ENCODE data around the gene PHKG1.
"Not testable (repeated sequence)": the region's sequence is repeated elsewhere in the genome, so short reads cannot be mapped to it uniquely, and the experiment has no call there.

PHKG1 gene

GRCh38 chr7:56092789-56093531 is at the start of gene PHKG1:
Gene PHKG1, minus strand, starts transcription at chr7:56092952. Its CDS starts 4,011 bp downstream, at chr7:56088941.
- peak; percentile 74 for DNase-seq

- DNase-seq: not testable (repeated sequence)
Measured at GRCh38 chr7:56131062-56131461, 38.3 kb upstream of the PHKG1 start.

- peak; percentile 81 for DNase-seq
Measured at GRCh38 chr7:56127241-56127975, 34.7 kb upstream of the PHKG1 start.

DNA sequence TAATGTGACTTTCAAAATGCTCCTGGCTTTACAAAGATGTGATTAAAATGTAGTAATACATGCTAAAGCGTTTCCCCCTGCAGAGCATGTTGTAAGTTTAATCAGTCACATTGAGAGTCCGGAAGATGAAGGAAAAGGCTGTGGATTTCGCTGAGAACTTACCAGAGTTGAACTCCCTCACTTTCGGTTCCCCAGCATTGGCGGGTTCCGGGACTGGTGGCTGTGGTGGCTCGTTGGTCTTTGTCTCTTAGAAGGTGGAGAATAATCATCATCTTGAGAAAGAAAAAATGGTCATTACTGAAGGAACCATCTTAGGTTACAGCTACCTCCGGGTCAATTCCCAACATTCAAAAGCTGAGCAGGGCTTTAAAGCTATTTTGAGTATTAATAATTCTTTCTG is 33.1 kb upstream of the PHKG1 start:
- peak; percentile 61 for DNase-seq

GRCh38 chr7:56124981-56125380 is 32.2 kb upstream of the PHKG1 start:
- no peak for DNase-seq

GRCh38 chr7:56121440-56121839 is 28.7 kb upstream of the PHKG1 start:
- no peak for DNase-seq

GRCh38 chr7:56115852-56116538 is 23.2 kb upstream of the PHKG1 start, which contains the start of gene NUPR2:
Gene NUPR2, minus strand, starts transcription at chr7:56116417. Its CDS starts 103 bp downstream, at chr7:56116314.
- no peak for DNase-seq

DNA sequence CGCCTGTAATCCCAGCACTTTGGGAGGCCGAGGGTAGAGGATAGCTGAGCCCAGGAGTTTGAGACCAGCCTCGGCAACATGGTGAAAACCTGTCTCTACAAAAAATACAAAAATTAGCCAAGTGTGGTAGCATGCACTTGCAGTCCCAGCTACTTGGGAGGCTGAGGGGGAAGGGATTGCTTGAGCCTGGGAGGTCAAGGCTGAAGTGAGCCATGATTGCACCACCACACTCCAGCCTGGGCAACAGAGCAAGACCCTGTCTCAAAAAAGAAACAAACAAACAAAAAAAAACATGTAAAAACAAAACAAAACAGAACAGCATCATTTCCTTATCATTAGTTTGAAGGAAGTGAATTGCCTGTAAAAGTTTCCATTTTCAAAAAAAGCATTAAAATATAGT is 19.5 kb upstream of the PHKG1 start:
- not testable (repeated sequence) for DNase-seq

- DNase-seq: peak; percentile 85
Measured at GRCh38 chr7:56110611-56111010, 17.9 kb upstream of the PHKG1 start.

- no peak for DNase-seq
Measured at GRCh38 chr7:56107954-56108258, 15.2 kb upstream of the PHKG1 start.

- peak; percentile 100 for DNase-seq
Measured at GRCh38 chr7:56106108-56107073, 13.6 kb upstream of the PHKG1 start, which contains the start of gene CHCHD2. Gene CHCHD2, minus strand, starts transcription at chr7:56106476. Its CDS starts 63 bp downstream, at chr7:56106413.

DNA sequence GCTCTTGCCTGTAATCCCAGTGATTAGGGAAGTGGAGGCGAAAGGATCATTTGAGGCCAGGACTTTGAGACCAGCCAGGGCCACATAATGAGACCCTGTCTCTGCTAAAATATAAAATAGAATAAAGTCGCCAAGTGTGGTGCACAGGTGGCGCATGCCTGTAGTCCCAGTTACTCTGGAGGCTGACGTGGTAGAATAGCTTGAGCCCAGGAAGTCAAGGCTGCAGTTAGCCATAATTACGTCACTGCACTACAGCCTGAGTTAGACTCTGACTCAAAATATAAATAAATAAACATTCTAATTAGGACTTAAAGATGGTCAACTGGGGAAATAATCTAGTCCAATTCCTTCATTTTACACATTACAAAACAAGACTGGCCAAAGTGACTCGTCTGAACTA is 12.8 kb upstream of the PHKG1 start:
- peak; percentile 79 for DNase-seq

DNA sequence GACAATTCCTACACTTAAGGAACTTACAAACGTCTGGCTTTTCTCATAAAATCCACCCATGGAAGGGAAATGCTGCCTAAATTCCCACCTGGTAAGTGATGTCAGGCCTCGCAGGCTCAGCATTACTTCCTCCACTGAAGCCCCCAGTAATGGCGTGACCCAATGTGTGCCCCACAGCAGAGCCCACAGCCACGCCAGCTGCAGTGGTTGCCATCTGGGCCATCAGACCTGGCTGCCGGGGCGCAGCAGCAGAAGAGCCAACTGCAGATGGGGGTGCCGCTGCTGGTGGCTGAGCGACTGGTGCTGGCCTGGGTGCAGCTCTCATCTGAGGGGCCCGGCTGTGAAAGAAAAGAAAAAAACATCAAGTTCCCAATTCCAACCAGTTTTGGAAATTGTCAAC is 11.4 kb upstream of the PHKG1 start:
- DNase-seq: not testable (repeated sequence)

GRCh38 chr7:56099653-56100052 is 6.9 kb upstream of the PHKG1 start:
- peak; percentile 49 for DNase-seq

DNA sequence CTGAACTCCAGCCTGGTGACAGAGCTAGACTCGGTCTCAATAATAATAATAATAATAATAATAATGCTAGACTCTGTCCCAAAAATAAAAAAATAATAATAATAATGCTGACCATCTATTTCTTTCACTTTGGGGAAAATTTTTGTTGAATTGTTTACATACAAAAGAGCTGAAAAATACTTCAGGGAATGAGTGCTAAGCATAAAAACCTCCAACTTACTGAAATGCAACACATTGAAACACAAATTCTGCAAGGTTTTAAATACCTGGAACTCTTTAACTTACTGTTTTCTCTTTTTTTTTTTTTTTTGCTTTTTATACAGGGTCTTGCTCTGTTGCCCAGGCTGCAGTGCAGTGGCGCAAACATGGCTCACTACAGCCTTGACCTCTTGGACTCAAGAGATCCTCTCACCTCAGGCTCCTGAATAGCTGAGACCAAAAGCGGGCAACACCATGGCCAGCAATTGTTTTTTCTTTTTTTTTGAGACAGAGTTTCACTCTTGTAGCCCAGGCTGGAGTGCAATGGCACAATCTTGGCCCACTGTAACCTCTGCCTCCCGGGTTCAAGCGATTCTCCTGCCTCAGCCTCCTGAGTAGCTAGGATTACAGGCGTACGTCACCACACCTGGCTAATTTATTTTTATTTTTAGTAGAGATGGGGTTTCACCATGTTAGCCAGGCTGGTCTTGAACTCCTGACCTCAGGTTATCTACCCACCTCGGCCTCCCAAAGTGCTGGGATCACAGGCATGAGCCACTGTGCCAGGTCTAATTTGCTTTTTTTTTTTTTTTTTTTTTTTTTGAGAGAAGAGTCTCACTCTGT is 5.6 kb upstream of the PHKG1 start:
- DNase-seq: peak; percentile 59

DNA sequence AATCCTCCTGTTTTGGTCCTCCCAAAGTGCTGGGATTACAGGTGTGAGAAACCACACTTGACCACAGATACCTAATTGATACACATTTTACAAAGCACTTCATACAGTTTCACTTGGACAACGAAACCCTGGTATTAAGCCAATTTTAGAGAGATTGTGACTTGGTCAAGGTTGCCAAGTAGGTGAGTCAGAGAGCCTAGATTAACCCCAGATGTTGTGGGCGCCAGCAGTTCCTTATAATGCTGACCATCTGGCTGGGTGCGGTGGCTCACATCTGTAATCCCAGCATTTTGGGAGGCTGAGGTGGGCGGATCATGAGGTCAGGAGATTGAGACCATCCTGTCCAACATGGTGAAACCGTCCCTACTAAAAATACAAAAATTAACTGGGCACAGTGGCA is 4.9 kb upstream of the PHKG1 start:
- peak; percentile 95 for DNase-seq

DNA sequence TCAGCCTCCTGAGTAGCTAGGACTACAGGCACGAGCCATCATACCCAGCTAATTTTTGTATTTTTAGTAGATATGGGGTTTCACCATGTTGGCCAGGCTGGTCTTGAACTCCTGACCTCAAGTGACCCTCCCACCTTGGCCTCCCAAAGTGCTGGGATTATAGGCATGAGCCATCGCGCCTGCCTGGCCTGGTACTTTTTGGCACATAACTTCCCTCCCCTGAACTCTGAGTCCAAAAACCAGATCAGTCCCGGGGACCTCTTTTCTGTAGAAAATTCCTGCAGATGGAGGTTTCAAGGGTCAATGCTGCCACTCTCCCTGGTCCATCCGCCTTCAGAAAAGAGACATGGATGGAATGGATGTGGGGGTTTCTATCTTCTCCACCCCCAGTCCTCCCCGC is 364 bp downstream of the PHKG1 start:
- DNase-seq: not testable (repeated sequence)

DNA sequence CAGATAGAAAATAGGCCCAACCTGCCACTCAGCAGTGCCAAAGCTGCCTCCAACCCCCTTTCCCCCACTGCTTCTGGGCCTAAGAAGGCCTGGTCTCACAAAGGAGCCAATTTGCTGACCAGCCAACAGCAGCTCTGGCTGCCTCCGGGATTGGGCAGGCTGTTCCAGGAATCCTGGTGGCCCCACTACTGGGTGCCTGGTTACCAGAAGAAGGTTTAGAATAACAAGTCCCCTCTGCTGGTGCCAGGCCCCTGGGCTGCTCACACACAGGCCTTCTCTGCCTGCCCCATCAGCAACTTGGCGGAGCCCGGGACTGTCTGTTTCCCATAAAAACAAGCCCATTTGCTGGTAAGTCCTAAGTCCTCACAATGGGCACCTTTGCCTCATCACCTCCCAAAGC is 1.2 kb downstream of the PHKG1 start:
- DNase-seq: no peak

DNA sequence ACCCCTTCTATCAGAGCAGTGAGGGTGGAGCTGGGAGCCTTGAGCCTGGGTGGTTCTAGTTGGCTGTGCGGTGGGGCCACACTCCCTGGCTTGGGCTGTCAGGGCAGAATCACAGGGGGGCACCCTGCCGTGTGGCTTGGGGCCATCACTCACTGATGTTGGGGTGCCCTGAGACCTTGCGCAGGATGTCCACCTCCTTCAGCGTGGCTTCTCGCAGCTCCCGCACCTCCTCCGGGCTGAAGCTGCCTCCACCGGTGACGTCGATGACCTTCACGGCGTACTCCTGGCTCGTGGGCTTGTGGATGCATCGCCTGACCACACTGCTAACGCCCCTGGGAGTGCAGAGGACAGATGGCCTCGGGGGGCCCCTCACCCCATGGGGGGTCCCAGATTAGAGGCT is 5.3 kb downstream of the PHKG1 start:
- DNase-seq: no peak

DNA sequence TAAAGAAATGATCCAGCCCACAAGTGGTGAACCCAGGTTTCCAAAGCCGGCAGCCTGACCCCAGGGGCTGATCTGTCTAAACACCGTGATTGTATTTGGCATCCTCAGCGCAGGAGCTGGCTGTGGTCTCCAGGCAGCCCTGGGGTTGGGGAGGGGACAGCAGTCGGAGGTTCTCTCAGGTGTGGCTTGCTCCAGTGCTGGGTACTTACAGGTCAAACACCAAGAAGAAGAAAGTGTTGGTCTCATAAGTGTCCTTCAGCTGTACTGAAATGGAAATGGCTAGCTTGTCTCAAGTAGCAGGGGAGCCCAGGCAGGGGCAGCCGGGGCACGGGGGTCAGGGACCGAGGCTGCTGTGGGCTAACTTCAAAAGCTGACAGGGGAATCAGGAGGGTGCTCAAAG is 6.0 kb downstream of the PHKG1 start:
- no peak for DNase-seq

GRCh38 chr7:56083150-56083785 is 9.5 kb downstream of the PHKG1 start:
- DNase-seq: no peak
